Glutamatergic neuron (in vitro differentiated cells): ENCODE results near the gene ZCCHC4. TPM values are rescaled to one million over a fixed set of nuclear protein-coding genes. Genes with fewer than 3 reads are reported as not detected.
A peak's percentile ranks its signal among the peaks of the same experiment; 100 is the strongest.
"Not testable (repeated sequence)": the region's sequence is repeated elsewhere in the genome, so short reads cannot be mapped to it uniquely, and the experiment has no call there.

Source experiments
- DNase-seq: peaks from one replicate; pipeline ENCODE4 v3.0.0; 2022
- H3K27ac Mint-ChIP-seq: one replicate; pipeline ENCODE4 v1.8.0; 2020; ENCODE audit warnings: mild to moderate bottlenecking, mixed read lengths, inconsistent platforms; ENCODE audit not compliant: unreplicated experiment
- H3K27me3 Mint-ChIP-seq: one replicate; pipeline ENCODE4 v1.8.0; 2020; ENCODE audit warnings: mild to moderate bottlenecking, moderate library complexity, mixed read lengths, inconsistent platforms; ENCODE audit not compliant: unreplicated experiment
- H3K36me3 Mint-ChIP-seq: one replicate; pipeline ENCODE4 v1.8.0; 2020; ENCODE audit warnings: mild to moderate bottlenecking, mixed read lengths, inconsistent platforms; ENCODE audit not compliant: unreplicated experiment
- H3K4me1 Mint-ChIP-seq: one replicate; pipeline ENCODE4 v1.8.0; 2020; ENCODE audit warnings: mild to moderate bottlenecking, low read depth, mixed read lengths, inconsistent platforms; ENCODE audit not compliant: unreplicated experiment
- H3K4me3 Mint-ChIP-seq: one replicate; pipeline ENCODE4 v1.8.0; 2020; ENCODE audit warnings: mild to moderate bottlenecking, mixed read lengths, inconsistent platforms; ENCODE audit not compliant: unreplicated experiment
- H3K9me3 Mint-ChIP-seq: one replicate; pipeline ENCODE4 v1.8.0; 2020; ENCODE audit warnings: mild to moderate bottlenecking, moderate library complexity, mixed read lengths, inconsistent platforms; ENCODE audit not compliant: unreplicated experiment
- CTCF ChIP-seq: fragments of 200-600 bp; sonication (generic); IDR thresholded peaks from one replicate; pipeline ENCODE4 v1.5.0; 2021; ENCODE audit not compliant: partially characterized antibody, unreplicated experiment
- total RNA-seq: library from RNA; stranded (reverse); fragmentation: NEBNext Ultra II Directional; extraction: Animal tissue kit (Norgen Biotek cat#: 25700); gene quantifications from one replicate; pipeline ENCODE4 v1.2.1, GENCODE V29; 2021; ENCODE audit not compliant: unreplicated experiment

The ZCCHC4 gene
- total RNA-seq, 1 donor from 2014 or later = 7.4 TPM

- no peak overlapping the region for H3K4me3 Mint-ChIP-seq
- no peak for DNase-seq
- no peaks in the 10 kb centered on the region for H3K36me3 Mint-ChIP-seq
- no peaks in the 10 kb centered on the region for H3K4me1 Mint-ChIP-seq
- H3K27ac Mint-ChIP-seq = no peak overlapping the region
- no peak for TF ChIP-seq CTCF
- H3K27me3 Mint-ChIP-seq = no peaks in the 10 kb centered on the region
- H3K9me3 Mint-ChIP-seq = no peaks in the 10 kb centered on the region
Measured at GRCh38 chr4:25370242-25370641, 57.7 kb downstream of the ZCCHC4 start.

GRCh38 chr4:25372549-25372948 is 60.0 kb downstream of the ZCCHC4 start:
- not testable (repeated sequence) for H3K27ac Mint-ChIP-seq, H3K27me3 Mint-ChIP-seq, H3K4me3 Mint-ChIP-seq, DNase-seq, H3K9me3 Mint-ChIP-seq, H3K4me1 Mint-ChIP-seq, H3K36me3 Mint-ChIP-seq

- TF ChIP-seq CTCF = no peak
- H3K27me3 Mint-ChIP-seq = no peaks in the 10 kb centered on the region
- peak within 1 kb of the TSS; percentile 83 for H3K27ac Mint-ChIP-seq
- H3K36me3 Mint-ChIP-seq = no peaks in the 10 kb centered on the region
- DNase-seq = peak; percentile 95
- peak within 1 kb of the TSS; percentile 79 for H3K4me3 Mint-ChIP-seq
- no peaks in the 10 kb centered on the region for H3K9me3 Mint-ChIP-seq
- H3K4me1 Mint-ChIP-seq = no peaks in the 10 kb centered on the region
Measured at GRCh38 chr4:25376754-25377571, 64.4 kb downstream of the ZCCHC4 start, which contains the start of gene ANAPC4. Gene ANAPC4, plus strand, starts transcription at chr4:25377263. Its CDS starts 165 bp downstream, at chr4:25377428.

GRCh38 chr4:25377572-25378436 is 65.2 kb downstream of the ZCCHC4 start:
- Mint-ChIP-seq H3K27ac (peak overlapping the region; percentile 83), H3K4me1 (no peaks in the 10 kb centered on the region), H3K27me3 (no peaks in the 10 kb centered on the region), H3K4me3 (no peak overlapping the region), H3K36me3 (no peaks in the 10 kb centered on the region), H3K9me3 (no peaks in the 10 kb centered on the region)
- DNase-seq = no peak
- no peak for TF ChIP-seq CTCF

- H3K27me3 Mint-ChIP-seq = no peaks in the 10 kb centered on the region
- H3K4me3 Mint-ChIP-seq = no peak overlapping the region
- no peak overlapping the region for H3K27ac Mint-ChIP-seq
- no peak for DNase-seq
- TF ChIP-seq CTCF = no peak
- H3K9me3 Mint-ChIP-seq = no peaks in the 10 kb centered on the region
- H3K36me3 Mint-ChIP-seq = no peaks in the 10 kb centered on the region
- H3K4me1 Mint-ChIP-seq = no peaks in the 10 kb centered on the region
Measured at GRCh38 chr4:25378437-25378743, 65.8 kb downstream of the ZCCHC4 start.
